Measurements from ENCODE around the gene CCDC138.
A peak's percentile ranks its signal among the peaks of the same experiment; 100 is the strongest.
"Not testable (repeated sequence)": the region's sequence is repeated elsewhere in the genome, so short reads cannot be mapped to it uniquely, and the experiment has no call there.

The CCDC138 gene, protein sequence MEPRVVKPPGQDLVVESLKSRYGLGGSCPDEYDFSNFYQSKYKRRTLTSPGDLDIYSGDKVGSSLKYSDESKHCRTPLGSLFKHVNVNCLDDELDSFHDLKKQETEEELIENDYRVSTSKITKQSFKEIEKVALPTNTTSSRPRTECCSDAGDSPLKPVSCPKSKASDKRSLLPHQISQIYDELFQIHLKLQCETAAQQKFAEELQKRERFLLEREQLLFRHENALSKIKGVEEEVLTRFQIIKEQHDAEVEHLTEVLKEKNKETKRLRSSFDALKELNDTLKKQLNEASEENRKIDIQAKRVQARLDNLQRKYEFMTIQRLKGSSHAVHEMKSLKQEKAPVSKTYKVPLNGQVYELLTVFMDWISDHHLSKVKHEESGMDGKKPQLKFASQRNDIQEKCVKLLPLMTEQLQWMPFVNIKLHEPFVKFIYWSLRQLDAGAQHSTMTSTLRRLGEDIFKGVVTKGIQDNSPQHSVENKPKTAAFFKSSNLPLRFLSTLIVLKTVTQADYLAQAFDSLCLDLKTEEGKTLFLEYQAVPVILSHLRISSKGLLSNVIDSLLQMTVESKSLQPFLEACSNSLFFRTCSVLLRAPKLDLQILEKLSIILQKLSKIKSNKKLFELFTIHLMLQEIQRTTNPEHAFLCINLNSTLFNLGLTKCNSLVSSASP
- total RNA-seq: 0.52 to 4.7 (median 2.6) reads per million in 18 experiments

DNA sequence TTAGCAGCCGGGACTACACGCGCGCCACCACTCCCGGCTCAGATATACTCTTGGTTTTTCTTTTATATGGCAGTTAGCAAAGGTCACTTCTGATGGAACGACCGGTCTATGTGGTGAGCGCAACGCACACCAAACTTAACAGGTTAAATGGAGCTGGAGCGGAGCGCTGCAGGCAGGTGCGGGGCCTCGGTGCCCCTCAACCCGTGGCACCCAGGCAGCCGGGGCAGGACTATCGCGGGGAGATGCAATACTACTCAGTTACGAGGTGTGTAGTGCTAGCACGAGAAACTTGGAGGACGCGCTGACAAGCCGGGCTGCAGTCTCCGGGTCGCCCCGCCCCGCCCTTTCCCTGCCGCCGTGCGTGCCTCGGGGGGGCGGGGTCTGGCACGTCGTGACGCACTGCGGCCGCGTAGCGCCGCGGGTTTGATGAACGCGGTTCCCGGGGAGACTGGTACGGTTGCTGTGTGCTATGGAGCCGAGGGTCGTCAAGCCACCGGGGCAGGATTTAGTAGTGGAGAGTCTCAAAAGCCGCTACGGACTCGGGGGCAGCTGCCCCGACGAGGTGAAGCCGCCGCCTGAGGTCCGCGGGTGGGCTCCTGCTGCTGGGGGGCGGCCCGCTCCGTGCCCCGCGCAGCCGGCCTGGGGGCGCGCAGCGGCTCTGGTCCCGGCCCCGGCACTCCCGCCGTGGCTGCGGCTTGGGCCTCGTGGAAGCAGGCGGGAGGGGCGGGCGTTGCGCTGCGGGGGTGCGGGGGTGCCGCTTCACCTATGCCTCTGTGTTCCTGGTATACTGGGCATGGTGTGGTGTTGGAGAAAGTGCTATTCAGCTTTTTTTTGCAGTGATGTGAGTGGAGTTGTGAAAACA, at the start of gene CCDC138:
Gene CCDC138, plus strand, starts transcription at position 418 of the 862 bp plus-strand sequence. Its CDS starts 52 bp downstream, at position 470.
- peak; percentile 89 to 90 for DNase-seq

DNA sequence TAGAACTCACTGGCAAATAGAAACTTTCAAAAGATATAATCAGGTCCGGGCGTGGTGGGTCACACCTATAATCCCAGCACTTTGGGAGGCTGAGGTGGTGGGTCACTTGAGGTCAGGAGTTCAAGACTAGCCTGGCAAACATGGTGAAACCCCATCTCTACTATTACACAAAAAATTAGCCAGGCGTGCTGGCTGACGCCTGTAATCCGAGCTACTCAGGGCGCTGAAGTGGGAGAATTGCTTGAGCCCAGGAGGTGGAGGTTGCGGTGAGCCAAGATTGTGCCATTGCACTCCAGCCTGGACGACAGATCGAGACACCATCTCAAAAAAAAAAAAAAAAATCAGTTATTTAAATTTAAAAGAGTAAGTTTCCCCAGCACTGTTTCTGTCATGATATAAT, 28.6 kb upstream of the CCDC138 start:
- not testable (repeated sequence) for DNase-seq

DNA sequence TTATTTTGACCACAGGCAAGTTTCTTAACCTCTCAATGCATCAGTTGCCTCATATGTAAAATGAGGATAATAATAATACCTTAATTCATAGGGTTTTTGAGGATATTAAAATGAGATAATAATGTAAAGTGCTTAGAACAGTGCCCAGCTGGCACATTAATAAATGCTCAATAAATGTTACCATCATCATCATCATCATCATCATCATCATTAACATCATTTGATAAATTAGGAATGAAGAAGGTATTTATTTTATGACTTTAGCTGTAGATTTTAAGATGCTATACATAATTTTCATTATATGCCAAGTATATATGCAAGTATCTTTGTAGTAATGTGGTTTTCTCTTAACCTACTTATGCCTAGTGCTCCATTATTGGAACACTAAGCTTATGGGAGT, 24.0 kb upstream of the CCDC138 start:
- DNase-seq: not testable (repeated sequence)

DNA sequence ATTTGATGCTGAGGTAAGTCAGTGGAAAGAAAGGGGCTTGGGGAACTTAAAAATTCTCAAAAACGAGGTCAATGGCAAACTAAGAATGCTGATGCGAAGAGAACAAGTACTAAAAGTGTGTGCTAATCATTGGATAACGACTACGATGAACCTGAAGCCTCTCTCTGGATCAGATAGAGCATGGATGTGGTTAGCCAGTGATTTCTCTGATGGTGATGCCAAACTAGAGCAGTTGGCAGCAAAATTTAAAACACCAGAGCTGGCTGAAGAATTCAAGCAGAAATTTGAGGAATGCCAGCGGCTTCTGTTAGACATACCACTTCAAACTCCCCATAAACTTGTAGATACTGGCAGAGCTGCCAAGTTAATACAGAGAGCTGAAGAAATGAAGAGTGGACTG, 19.9 kb upstream of the CCDC138 start:
- DNase-seq: not testable (repeated sequence)

DNA sequence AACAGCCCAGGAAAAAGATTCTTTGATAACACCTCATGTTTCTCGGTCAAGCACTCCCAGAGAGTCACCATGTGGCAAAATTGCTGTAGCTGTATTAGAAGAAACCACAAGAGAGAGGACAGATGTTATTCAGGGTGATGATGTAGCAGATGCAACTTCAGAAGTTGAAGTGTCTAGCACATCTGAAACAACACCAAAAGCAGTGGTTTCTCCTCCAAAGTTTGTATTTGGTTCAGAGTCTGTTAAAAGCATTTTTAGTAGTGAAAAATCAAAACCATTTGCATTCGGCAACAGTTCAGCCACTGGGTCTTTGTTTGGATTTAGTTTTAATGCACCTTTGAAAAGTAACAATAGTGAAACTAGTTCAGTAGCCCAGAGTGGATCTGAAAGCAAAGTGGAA, 18.7 kb upstream of the CCDC138 start:
- not testable (repeated sequence) for DNase-seq

DNA sequence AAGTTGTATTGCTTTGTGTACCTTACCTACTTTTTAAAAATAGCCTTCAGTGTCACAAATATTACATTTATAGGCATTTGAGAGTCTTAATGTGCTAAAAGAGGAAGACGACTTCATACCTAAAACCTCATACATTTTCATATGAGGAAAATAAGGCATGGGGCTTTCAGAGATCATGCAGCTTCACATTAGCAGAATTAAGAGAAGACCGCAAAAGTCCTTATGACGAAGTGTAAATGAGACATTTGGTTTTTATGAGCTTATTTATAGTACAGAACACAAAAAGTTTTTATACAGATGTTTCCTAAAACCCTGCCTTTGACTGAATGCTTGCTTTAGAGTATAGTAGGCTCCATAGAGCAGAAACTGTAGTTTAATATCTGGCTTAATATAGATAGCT, 10.1 kb upstream of the CCDC138 start:
- DNase-seq: no peak

DNA sequence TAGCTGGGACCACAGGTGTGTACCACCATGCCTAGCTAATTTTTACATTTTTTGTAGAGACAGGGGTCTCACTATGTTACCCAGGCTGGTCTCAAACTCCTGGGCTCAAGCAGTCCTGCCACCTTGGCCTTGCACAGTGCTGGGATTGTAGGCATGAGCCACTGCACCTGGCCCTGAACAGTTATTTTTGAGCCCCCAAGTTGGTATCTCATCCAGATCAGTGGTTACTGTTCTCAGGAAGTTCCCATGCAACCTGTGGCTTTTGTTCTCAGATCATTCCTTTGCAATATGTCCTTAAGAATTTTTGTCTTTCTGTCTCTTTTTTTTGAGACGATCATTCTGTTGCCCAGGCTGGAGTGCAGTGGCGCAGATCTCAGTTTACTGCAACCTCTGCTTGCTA, 7.7 kb upstream of the CCDC138 start:
- no peak for DNase-seq

DNA sequence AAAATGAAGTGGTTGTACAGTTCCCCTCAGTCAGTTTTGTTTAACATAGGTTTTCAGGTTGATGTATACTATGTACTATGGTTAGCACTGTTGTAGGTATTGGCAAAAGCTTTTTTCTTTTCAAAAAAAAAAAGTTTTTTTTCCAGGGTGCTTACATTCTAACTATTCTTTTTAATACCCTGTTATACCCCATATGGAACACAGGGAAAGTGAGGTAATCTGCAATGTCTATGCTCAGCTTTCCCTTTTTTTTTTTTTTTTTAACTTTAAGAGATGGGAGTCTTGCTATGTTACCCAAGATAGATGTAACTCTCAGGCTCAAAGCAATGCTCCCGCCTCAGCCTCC, 590 bp upstream of the CCDC138 start:
- no peak for DNase-seq

DNA sequence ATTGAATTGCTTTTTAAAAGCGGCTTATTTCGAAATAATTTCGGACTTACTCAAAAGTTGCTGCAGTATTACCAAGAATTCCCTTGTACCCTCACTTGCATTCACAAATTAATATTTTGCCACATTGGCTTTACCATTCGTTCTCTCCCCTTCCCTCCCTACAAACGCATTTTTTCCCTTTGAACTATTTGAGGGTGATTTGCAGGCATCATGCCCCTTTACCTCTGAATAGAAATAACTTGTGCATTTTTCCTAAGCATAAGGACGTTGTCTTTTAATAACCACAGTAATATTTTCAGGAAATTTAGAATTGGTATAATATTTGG, 608 bp downstream of the CCDC138 start:
- no peak for DNase-seq

DNA sequence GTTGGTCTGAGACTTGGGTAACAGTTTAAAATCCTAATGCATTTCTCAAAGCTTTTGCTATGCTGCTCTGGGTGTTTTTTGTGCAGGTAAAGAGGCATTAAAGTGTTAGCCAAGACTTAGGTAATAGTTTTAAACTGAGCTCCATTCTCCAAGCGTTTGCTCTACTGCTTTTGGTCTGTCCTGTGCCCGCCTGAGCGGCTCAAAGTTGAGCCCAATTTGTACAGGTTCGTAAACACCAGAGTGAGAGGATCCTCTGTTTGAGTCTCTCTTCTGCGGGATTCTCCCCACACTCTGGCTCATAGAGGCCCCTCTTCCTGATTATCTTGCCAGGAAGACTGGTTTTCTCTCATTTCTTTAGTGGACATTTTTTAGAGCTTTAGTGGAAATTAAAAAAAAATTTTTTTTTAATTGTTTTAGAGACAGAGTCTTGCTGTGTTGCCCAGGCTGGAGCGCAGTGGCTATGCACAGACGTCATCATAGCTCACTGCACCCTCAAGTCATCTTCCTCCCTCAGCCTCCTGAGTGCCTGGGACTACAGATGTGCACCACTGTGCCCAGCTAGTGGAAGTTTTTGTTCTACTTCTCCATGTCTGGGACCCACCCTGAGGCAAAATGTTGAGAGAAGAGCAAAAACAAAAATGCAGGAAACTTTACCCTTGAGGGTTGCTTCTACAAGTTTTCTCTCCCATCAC, 16.6 kb downstream of the CCDC138 start:
- DNase-seq: no peak

DNA sequence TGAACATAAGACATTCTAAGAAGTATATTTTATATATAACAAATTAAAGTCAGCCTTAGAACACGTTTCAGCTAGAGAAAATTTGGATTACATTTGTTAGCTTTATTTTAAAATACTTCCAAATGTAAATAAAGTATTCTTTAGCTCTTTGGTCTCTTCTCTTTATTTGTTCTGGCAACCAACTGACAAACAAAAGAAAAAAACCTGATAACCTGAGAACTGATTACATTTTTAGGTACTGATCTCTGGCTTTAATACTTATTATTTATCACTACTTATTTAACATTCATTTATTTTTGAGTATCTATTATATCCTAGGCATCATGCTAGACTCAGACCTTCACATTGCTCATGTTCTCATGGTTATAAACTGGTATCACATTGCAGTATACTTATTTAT, 18.5 kb downstream of the CCDC138 start:
- DNase-seq: no peak

DNA sequence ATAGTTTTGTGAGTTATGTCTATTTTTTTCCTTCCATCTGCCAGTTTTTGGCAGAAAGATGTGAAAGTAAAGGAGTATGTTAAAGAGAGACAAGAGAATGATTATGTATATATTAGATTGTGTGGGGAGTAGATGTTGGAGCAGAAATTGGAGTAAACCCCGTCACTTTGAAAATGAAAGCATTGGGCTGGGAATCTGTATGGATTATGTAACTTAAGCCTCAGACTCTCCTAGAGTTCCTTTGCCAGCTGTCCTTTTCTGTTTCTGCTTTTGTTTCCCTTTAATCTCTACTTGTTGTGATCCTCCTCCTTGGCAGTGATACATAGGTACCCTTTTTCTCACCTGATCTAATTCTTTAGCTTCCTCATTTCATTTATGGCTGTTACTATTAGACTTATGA, 19.2 kb downstream of the CCDC138 start:
- no peak for DNase-seq

DNA sequence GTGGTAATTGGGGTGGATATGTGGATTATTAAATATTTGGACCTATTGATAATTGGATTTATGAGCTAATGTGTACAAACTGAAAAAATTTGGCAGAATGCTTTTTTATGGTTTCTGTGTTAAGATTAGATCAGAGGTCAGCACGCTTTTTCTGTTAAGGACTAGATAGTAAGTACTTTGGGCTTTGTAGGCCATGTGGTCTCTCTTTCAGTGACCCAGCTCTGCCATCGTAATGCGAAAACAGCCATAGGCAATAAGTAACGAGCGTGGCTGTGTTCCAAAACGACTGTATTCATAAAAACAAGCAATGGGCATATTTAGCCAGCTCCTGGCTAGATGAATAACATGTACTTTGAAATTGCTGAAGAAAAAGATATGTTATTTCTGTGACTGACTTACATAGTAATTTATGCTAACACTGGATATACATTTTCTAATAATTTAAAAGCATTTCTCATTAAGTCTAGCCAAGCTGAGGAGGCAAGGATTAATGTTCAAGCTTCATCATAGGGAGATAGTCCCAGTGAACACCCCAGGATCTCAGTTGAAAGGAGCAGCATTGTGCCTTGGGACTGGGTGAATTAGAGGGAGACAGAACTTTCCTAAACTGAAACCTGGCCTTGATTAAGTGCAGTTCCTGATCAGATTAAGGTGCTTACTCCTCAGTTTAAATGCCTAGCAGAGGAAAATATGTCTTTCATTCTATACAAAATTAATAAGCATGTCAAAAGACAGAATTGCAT, 20.0 kb downstream of the CCDC138 start:
- no peak for DNase-seq

DNA sequence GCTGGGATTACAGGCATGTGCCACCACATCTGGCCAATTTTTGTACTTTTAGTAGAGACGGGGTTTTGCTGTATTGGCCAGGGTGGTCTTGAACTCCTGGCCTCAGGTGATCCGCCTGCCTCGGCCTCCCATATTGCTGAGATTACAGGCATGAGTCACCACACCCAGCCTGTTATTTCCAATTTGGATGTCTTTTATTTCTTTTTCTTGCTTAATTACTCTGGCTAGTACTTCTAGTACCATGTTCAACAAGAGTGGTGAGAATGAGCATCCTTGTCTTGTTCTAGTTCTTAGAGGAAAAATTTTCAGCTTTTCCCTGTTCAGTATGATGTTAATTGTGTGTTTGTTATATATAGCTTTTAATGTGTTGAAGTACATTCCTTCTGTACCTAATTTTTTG, 23.4 kb downstream of the CCDC138 start:
- no peak for DNase-seq

DNA sequence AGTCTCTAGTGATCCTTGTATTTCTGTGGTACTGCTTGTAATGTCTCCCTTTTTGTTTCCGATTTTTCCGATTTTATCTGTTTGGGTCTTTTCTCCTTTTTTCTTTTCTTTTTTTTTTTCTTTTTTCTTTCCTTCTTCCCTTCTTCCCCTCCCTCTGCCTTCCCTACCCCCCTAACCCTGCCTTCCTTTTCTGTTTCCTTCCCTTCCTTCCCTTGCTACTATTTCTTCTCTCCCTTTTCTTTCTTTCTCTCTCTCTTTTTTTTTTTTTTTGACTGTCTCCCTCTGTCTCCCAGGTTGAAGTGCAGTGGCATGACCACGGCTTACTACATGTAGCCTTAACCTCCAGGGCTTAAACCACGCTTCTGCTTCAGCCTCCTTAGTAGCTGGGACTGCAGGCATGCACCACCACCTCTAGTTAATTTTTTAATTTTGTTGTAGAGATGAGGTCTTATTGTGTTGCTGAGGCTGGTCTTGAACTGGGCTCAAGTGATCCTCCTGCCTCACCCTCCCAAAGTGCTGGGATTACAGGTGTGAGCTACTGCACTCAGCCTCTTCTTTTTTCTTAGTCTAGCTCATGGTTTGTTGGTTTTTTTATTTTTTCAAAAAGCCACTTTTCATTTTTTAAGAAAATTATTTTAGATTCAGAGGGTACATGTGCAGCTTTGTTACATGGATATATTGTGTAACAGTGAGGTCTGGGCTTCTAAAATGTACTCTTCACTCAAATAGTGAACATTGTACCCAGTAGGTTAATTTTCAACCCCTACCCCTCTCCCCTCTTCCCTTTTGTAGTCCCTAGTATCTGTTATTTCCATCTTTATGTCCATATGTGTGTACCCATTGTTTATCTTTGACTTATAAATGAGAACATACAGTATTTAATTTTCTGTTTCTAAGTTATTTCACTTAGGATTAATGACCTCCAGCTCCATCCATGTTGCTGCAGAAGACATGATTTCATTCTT, 24.7 kb downstream of the CCDC138 start:
- DNase-seq: no peak

DNA sequence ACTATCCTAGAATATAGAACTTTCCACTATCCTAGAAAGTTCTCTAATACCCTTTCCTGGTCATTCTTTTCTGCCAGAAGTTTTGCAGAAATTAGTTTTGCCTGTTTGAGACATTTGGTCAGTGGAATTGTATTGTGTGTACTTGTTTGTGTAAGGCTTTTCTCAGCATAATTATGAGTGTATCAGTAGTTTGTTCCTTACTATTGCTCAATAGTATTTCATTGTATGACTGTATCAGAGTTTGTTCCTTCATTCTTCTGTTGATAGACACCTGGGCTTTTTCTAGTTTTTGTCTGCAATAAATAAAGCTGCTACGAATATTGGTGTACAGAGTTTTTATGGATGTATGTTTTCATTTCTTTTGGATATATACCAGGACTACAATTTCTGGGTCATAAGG, 27.2 kb downstream of the CCDC138 start:
- DNase-seq: no peak

DNA sequence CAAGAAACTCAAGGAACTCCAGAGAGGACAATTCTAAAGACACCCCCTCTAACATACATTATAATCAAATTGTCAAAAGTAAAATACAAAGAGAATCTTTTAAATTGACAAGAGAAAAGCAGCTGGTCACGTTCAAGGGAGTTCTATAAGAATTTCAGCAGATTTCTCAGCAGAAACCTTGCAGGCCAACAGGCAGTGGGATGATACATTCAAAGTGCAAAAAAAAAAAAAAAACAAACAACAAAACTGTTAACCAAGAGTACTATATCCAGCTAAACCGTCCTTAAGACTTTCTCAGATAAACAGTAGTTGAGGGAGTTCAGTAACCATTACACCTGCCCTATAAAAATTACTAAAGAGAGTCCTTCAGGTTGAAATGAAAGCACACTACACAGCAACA, 33.9 kb downstream of the CCDC138 start:
- no peak for DNase-seq

DNA sequence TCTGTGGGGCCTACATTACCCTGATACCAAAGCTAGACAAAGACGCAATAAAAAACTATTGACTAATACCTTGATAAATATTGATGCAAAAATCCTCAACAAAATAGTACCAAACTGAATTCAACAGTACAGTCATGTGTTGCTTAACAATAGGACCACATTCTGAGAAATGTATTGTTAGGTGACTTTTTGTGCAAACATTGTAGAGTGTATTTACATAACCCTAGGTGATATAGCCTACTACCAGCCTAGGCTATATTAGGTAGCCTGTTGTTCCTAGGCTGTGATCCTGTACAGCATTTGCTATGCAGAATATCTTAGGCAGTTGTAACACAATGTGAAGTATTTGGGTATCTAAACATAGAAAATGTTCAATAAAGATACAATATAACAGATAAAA, 36.7 kb downstream of the CCDC138 start:
- DNase-seq: no peak

DNA sequence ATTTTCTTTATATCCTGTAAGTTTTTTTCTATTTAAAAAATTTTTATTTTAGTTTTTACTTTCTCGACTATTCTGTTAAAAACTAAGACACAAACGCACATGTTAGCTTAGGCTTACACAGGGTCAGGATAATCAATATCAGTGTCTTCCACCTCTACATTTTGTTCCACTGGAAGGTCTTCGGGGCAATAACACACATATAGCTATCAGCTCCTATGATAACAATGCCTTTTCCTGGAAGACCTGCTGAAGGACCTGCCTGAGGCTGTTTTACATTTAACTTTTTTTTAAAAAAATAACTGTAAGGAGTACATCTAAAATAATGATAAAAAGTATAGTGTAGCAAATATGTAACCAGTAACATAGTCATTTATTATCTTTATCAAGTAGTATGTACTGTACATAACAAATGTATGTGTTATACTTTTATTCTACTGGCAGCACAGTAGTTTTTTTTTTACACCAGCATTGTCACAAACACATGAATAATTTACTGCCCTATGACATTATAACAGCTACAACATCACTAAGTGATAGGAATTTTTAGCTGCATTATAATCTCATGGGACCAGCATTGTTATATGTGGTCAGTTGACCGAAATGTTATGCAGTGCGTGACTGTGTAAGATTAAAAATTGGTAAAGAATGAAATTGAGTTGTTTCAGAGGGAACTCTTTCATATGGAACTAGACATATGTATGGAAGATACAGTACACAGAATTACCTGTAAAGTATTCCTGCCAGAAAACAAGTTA, 37.9 kb downstream of the CCDC138 start:
- DNase-seq: no peak

DNA sequence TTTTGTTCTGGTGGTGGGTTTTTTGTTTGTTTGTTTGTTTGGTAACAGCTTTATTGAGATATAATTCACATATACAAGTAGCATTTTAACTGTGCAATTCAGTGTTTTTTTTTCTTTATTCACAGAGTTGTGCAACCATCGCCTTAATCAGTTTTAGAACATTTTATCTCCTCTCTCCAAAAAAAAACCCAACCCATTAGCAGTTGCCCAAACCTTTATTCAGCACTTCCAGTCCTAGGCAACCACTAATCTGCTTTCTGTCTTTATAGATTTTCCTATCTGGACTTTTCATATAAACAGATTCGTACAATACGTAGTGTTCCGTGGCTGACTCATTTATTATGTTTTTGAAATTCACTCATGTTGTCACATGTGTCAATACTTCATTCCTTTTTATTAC, 38.7 kb downstream of the CCDC138 start:
- no peak for DNase-seq
